ENCODE data around the gene UBE2J1. TPM values are rescaled to one million over a fixed set of nuclear protein-coding genes. Genes with fewer than 3 reads are reported as not detected.

UBE2J1 gene, protein sequence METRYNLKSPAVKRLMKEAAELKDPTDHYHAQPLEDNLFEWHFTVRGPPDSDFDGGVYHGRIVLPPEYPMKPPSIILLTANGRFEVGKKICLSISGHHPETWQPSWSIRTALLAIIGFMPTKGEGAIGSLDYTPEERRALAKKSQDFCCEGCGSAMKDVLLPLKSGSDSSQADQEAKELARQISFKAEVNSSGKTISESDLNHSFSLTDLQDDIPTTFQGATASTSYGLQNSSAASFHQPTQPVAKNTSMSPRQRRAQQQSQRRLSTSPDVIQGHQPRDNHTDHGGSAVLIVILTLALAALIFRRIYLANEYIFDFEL
- total RNA-seq, result 64.1 and 68.1 TPM in 2 replicates
- polyA plus RNA-seq, result 37.3 and 44.7 TPM in 2 replicates

DNA sequence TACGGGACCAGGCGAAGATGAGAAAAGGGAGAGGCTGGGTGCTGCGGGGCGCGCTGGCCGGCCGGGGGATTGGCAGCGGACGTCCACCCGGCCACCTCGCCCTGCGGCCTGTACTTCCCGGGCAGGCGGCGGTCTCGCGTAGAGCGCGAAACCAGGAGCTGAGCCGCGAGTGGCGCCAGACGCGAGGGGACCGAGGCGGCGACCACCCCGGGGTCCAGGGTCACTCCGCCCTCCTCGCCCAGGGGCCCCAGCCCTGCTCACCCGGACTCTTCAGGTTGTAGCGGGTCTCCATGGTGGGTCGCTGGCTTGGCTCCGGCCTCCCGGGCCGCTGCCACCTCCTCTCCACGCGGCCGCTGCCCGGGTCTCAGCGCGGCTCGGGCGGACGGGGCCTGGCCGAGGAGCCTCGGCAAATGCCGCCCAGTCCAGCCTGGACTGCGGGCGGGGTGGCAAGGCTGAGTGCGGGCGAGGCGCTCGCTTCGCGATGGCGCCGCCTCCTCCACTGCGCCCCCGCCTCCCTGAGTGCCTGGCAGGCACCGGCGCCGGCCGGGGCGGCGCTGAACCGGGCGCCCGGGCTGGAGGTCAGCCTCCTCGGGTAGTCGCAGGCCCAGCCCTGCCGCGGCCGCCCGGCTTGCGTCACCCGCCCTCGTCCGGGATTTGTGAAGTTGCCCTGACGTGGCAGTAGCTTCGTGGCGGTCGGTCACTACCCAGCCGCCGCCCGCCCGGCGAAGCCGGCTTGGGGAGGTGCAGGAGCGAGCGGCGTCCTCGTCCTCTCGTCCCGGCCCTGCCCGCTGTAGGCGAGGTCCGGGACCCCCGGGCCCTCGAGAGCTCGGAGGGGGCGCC lies at the start of gene UBE2J1:
UBE2J1 (minus strand) TSS at position 445 of the 840 bp plus-strand sequence; CDS start at position 292, 153 bp downstream.
- peak; percentile 96 for DNase-seq (ENCODE audit: low spot score)
- peak within 1 kb of the TSS; percentile 99 for H3K27ac ChIP-seq
- H4K20me1 ChIP-seq (ENCODE audit: insufficient read depth, poor library complexity, severe bottlenecking), result peaks cover 38% of the 10 kb centered on the region
- under 1% methylated on average over 83 of the region's 102 CpGs for WGBS (ENCODE audit: low lambda C conversion rate, missing lambda C conversion rate)
- TF ChIP-seq EZH2 (IDR thresholded peaks at IDR 0.05; ENCODE audit: borderline replicate concordance) (no peak), EZH2phosphoT487 (IDR thresholded peaks at IDR 0.05; ENCODE audit: low read depth, severe bottlenecking, unreplicated experiment) (no peak)
- TF ChIP-seq, protein P1, sequence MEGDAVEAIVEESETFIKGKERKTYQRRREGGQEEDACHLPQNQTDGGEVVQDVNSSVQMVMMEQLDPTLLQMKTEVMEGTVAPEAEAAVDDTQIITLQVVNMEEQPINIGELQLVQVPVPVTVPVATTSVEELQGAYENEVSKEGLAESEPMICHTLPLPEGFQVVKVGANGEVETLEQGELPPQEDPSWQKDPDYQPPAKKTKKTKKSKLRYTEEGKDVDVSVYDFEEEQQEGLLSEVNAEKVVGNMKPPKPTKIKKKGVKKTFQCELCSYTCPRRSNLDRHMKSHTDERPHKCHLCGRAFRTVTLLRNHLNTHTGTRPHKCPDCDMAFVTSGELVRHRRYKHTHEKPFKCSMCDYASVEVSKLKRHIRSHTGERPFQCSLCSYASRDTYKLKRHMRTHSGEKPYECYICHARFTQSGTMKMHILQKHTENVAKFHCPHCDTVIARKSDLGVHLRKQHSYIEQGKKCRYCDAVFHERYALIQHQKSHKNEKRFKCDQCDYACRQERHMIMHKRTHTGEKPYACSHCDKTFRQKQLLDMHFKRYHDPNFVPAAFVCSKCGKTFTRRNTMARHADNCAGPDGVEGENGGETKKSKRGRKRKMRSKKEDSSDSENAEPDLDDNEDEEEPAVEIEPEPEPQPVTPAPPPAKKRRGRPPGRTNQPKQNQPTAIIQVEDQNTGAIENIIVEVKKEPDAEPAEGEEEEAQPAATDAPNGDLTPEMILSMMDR (IDR thresholded peaks at IDR 0.05; ENCODE audit: poor library complexity), result no peak
- H3K9me2 ChIP-seq (replicated peaks; ENCODE audit: insufficient read depth), result no peaks in the 10 kb centered on the region
- peaks cover 28% of the 10 kb centered on the region for H3K4me1 ChIP-seq (ENCODE audit: insufficient read depth)
- peaks cover 45% of the 10 kb centered on the region for H3K79me2 ChIP-seq
- H3K36me3 ChIP-seq (replicated peaks; ENCODE audit: insufficient read depth, low read depth), result no peaks in the 10 kb centered on the region
- H3K27me3 ChIP-seq, result no peaks in the 10 kb centered on the region
- H3K4me2 ChIP-seq, result peak within 1 kb of the TSS; percentile 89
- H3K9me3 ChIP-seq (ENCODE audit: low read depth), result no peaks in the 10 kb centered on the region
- H2AFZ ChIP-seq, result peak within 1 kb of the TSS; percentile 80
- peak within 1 kb of the TSS; percentile 90 for H3K4me3 ChIP-seq

DNA sequence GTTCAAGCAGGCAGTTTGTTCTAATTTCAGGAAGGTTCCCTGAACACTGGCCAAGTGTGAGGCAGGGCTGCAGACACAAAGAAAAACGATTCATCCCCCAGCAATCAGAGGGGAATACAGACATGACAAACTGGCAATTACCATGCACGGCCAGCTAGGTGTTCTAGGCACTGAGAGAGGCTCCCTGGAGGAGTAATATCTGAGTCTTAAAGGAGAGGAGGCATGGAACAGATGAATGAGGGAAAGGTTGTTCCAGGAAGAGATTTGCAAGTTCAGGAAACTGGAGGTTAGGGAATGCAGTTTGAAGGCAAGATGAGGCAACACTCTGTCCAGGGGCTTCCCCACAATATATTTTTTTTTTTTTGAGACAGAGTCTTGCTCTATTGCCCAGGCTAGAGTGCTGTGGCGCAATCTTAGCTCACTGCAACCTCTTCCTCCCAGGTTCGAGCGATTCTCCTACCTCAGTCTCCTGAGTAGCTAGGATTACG lies 48.4 kb upstream of the UBE2J1 start:
- TF ChIP-seq, protein P1 (IDR thresholded peaks at IDR 0.05; ENCODE audit: poor library complexity), result no peak
- TF ChIP-seq EZH2 (IDR thresholded peaks at IDR 0.05; ENCODE audit: borderline replicate concordance) (no peak), EZH2phosphoT487 (IDR thresholded peaks at IDR 0.05; ENCODE audit: low read depth, severe bottlenecking, unreplicated experiment) (no peak)
- no peak for DNase-seq (ENCODE audit: low spot score)
- Histone ChIP-seq H4K20me1 (ENCODE audit: insufficient read depth, poor library complexity, severe bottlenecking) (no peaks in the 10 kb centered on the region), H3K4me2 (no peak overlapping the region), H3K9me2 (replicated peaks; ENCODE audit: insufficient read depth) (no peaks in the 10 kb centered on the region), H3K27ac (no peak overlapping the region), H3K36me3 (replicated peaks; ENCODE audit: insufficient read depth, low read depth) (no peaks in the 10 kb centered on the region), H3K4me1 (ENCODE audit: insufficient read depth) (no peaks in the 10 kb centered on the region), H2AFZ (no peak overlapping the region), H3K9me3 (ENCODE audit: low read depth) (no peaks in the 10 kb centered on the region), H3K79me2 (no peaks in the 10 kb centered on the region), H3K27me3 (no peaks in the 10 kb centered on the region), H3K4me3 (no peak overlapping the region)
- 87% methylated on average over 6 of the region's 6 CpGs for WGBS (ENCODE audit: low lambda C conversion rate, missing lambda C conversion rate)

DNA sequence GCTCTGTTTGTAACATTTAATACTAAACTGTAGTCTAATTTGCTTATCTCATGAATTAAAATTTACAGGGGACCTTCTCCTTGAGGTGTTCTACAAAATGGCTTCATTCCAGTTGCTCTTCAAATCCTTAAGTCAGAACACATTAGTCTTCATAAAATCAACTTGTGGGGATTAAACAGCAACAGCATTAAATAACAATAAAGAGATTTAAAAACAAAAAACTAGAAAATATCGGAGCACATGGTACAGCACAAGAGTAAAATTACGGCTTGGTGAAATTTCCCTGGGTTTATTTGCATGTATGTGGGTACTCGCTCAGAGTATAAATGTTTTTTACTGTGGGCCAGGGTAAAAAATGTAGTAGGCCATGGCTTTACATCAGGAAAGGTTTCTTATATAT lies 47.5 kb upstream of the UBE2J1 start:
- Histone ChIP-seq H3K9me2 (replicated peaks; ENCODE audit: insufficient read depth) (no peaks in the 10 kb centered on the region), H3K4me3 (no peak overlapping the region), H3K27me3 (no peaks in the 10 kb centered on the region), H4K20me1 (ENCODE audit: insufficient read depth, poor library complexity, severe bottlenecking) (no peaks in the 10 kb centered on the region), H3K79me2 (no peaks in the 10 kb centered on the region), H3K4me2 (no peak overlapping the region), H3K9me3 (ENCODE audit: low read depth) (no peaks in the 10 kb centered on the region), H3K27ac (no peak overlapping the region), H3K36me3 (replicated peaks; ENCODE audit: insufficient read depth, low read depth) (no peaks in the 10 kb centered on the region), H2AFZ (no peak overlapping the region), H3K4me1 (ENCODE audit: insufficient read depth) (no peaks in the 10 kb centered on the region)
- no peak for TF ChIP-seq EZH2phosphoT487 (IDR thresholded peaks at IDR 0.05; ENCODE audit: low read depth, severe bottlenecking, unreplicated experiment)
- no peak for DNase-seq (ENCODE audit: low spot score)
- 93% methylated on average over 3 of the region's 3 CpGs for WGBS (ENCODE audit: low lambda C conversion rate, missing lambda C conversion rate)

Measured in hepatocyte (in vitro differentiated cells).